Calu3 (cell line): ENCODE measurements around the gene ACOD1. TPM values are rescaled to one million over a fixed set of nuclear protein-coding genes. Genes with fewer than 3 reads are reported as not detected.
"Not testable (repeated sequence)": the region's sequence is repeated elsewhere in the genome, so short reads cannot be mapped to it uniquely, and the experiment has no call there.

ENCODE experiments used
- Bru-seq: library from RNA; stranded (reverse); fragments of 400-500 nt; gene quantifications from one replicate; lab custom pipeline; 2021; lab: Mats Ljungman, UMichigan
- BruChase-seq, 2 experiments: library from RNA; stranded (reverse); fragments of 400-500 nt; gene quantifications; one replicate each; lab custom pipeline; 2021; lab: Mats Ljungman, UMichigan
- BruUV-seq: library from RNA; stranded (reverse); fragments of 400-500 nt; replicated peaks from 2 replicates; lab custom pipeline; 2021; lab: Mats Ljungman, UMichigan
- CTCF ChIA-PET: fragments of 300-600 bp; sonication (Branson Sonifier 250); formaldehyde crosslinking; loops from one replicate; lab custom pipeline; 2022; ENCODE audit warnings: antibody characterized with exemption; lab: Charles Lee
- DNase-seq: peaks from one replicate; pipeline ENCODE4 v3.0.0; 2022
- H3K27ac Mint-ChIP-seq: one replicate; pipeline ENCODE4 v1.8.0; 2022; ENCODE audit warnings: mixed read lengths; ENCODE audit not compliant: unreplicated experiment
- H3K27me3 Mint-ChIP-seq: one replicate; pipeline ENCODE4 v1.8.0; 2022; ENCODE audit warnings: mixed read lengths; ENCODE audit not compliant: unreplicated experiment
- H3K36me3 Mint-ChIP-seq: one replicate; pipeline ENCODE4 v1.8.0; 2022; ENCODE audit warnings: mild to moderate bottlenecking, moderate library complexity, mixed read lengths; ENCODE audit not compliant: insufficient read depth, unreplicated experiment
- H3K4me1 Mint-ChIP-seq: one replicate; pipeline ENCODE4 v1.8.0; 2022; ENCODE audit warnings: mild to moderate bottlenecking, low read depth, mixed read lengths; ENCODE audit not compliant: unreplicated experiment
- H3K4me3 Mint-ChIP-seq: one replicate; pipeline ENCODE4 v1.8.0; 2022; ENCODE audit warnings: mild to moderate bottlenecking, low read depth, moderate library complexity, mixed read lengths; ENCODE audit not compliant: unreplicated experiment
- H3K9me3 Mint-ChIP-seq: one replicate; pipeline ENCODE4 v1.8.0; 2022; ENCODE audit warnings: low read depth, mixed read lengths; ENCODE audit not compliant: unreplicated experiment
- CTCF ChIP-seq: fragments of 200-600 bp; IDR thresholded peaks from one replicate; pipeline ENCODE4 v1.8.0; 2022; ENCODE audit warnings: antibody characterized with exemption; ENCODE audit not compliant: unreplicated experiment
- intact Hi-C: fragments of 100-400 bp; cut with micrococcal nuclease; formaldehyde crosslinking; loops from one replicate; pipeline ENCODE4 v1.10.0; 2022; ENCODE audit not compliant: unreplicated experiment
- long read RNA-seq: library from polyadenylated mRNA; stranded (forward); transcript quantifications from one replicate; pipeline ENCODE4 v2.0.0, GENCODE V29; 2022
- total RNA-seq: library from RNA; stranded (reverse); gene quantifications from 2 replicates; pipeline ENCODE4 v1.2.3, GENCODE V29; 2022

Gene ACOD1
- total RNA-seq = not detected in 2 replicates
- Bru-seq, nascent RNA = not detected
- not detected for BruChase-seq, experiment 1, labeled RNA remaining after a 6-hour chase
- not detected for BruChase-seq, experiment 2, labeled RNA remaining after a 2-hour chase
- long read RNA-seq = 0 reads

GRCh38 chr13:76948149-76948548 is at the start of gene ACOD1:
Gene ACOD1 (plus strand): TSS chr13:76948511. CDS start chr13:76948559, 48 bp downstream.
- Mint-ChIP-seq H3K27me3 (peaks cover 13% of the 10 kb centered on the region), H3K4me1 (no peaks in the 10 kb centered on the region), H3K27ac (no peak within 1 kb of the TSS), H3K9me3 (no peaks in the 10 kb centered on the region), H3K36me3 (no peaks in the 10 kb centered on the region), H3K4me3 (no peak within 1 kb of the TSS)
- no peak for DNase-seq
- CTCF ChIA-PET = no interaction called here
- intact Hi-C loops = no loop called here
- TF ChIP-seq CTCF = no peak
- BruUV-seq = no TSS peak

GRCh38 chr13:76899066-76899465 is 49.2 kb upstream of the ACOD1 start:
- H3K36me3 Mint-ChIP-seq, H3K27ac Mint-ChIP-seq, H3K4me1 Mint-ChIP-seq, H3K4me3 Mint-ChIP-seq, CTCF ChIA-PET, H3K27me3 Mint-ChIP-seq, BruUV-seq, DNase-seq, H3K9me3 Mint-ChIP-seq: not testable (repeated sequence)
- intact Hi-C loops = loop anchor here (10.0 kb wide), 1 partner anchor 414 kb away; no protein-coding TSS in a partner anchor

DNA sequence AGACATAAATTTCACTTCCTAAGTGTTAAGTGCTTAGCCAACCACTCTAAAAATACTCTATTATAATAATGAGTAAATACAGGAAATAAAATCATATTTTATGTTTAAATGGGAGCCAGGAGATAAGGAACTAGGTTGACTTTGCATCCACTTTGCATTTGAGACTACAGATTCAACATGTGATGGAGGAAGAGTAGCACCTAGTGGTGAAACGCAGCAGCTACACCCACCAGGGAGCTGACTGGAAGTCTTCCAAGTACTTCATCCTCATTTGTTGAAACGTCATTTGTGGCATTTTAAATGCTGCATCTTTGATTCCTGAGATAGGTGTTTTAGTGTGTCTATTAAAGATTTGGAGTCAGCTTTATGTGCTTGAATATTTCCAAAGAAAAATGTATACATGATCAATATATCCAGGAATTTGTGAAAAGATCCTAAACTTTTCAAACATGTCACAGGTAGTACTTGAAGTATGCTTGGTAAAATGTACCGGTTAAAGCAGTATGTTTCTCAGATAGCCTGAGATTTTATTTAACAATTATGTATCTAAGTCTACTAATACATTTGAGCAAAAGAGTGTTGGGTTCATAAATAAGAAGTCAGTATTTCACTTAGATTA is 44.7 kb upstream of the ACOD1 start:
- no peaks in the 10 kb centered on the region for H3K27me3 Mint-ChIP-seq
- H3K4me3 Mint-ChIP-seq = no peak overlapping the region
- no peaks in the 10 kb centered on the region for H3K4me1 Mint-ChIP-seq
- no TSS peak for BruUV-seq
- DNase-seq = peak; percentile 39
- CTCF ChIA-PET = interaction anchor here (0.6 kb wide), 1 partner anchor 179 kb away, joined by 3 read pairs; no protein-coding TSS in a partner anchor
- H3K27ac Mint-ChIP-seq = no peak overlapping the region
- no peaks in the 10 kb centered on the region for H3K9me3 Mint-ChIP-seq
- TF ChIP-seq CTCF = peak; percentile 41
- intact Hi-C loops = loop anchor here (5.0 to 10.0 kb wide), 4 partner anchors 79 to 1216 kb away; no protein-coding TSS in a partner anchor
- H3K36me3 Mint-ChIP-seq = no peaks in the 10 kb centered on the region

GRCh38 chr13:76904507-76904906 is 43.8 kb upstream of the ACOD1 start:
- Mint-ChIP-seq H3K36me3 (no peaks in the 10 kb centered on the region), H3K27me3 (no peaks in the 10 kb centered on the region), H3K4me3 (no peak overlapping the region), H3K9me3 (no peaks in the 10 kb centered on the region), H3K27ac (no peak overlapping the region), H3K4me1 (no peaks in the 10 kb centered on the region)
- intact Hi-C loops = loop anchor here (5.0 to 10.0 kb wide), 4 partner anchors 78 to 1217 kb away; no protein-coding TSS in a partner anchor
- no TSS peak for BruUV-seq
- CTCF ChIA-PET = no interaction called here
- DNase-seq = no peak
- TF ChIP-seq CTCF = no peak

DNA sequence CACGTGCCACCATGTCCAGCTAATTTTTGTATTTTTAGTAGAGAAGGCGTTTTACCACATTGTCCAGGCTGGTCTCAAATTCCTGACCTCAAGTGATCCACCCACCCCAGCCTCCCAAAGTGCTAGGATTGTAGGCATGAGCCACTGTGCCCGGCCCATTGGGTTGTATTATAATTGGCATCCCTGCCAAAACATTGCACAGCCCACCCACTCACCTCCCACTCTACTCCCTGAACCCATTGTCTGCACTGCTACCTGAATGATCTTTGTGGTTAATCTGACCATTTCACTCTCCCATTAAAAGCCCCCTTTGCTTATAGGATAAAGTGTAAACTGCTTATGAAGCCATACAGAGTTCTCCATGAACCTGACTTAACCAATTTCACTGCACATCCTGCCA is 35.8 kb upstream of the ACOD1 start:
- H3K36me3 Mint-ChIP-seq = no peaks in the 10 kb centered on the region
- H3K27ac Mint-ChIP-seq = no peak overlapping the region
- no peak overlapping the region for H3K4me3 Mint-ChIP-seq
- DNase-seq = no peak
- H3K4me1 Mint-ChIP-seq = peaks cover 6% of the 10 kb centered on the region
- BruUV-seq = no TSS peak
- TF ChIP-seq CTCF = no peak
- intact Hi-C loops = no loop called here
- no peaks in the 10 kb centered on the region for H3K9me3 Mint-ChIP-seq
- CTCF ChIA-PET = no interaction called here
- no peaks in the 10 kb centered on the region for H3K27me3 Mint-ChIP-seq
